Psoas muscle (tissue), 8 donors: ENCODE data around the gene SCPEP1. TPM values are rescaled to one million over a fixed set of nuclear protein-coding genes. Genes with fewer than 3 reads are reported as not detected.

Experiments
- ATAC-seq, 4 donors: fragments of 200-7000 bp; cut with Tn5 transposase; one replicate each; pipeline ENCODE4 v1.9.1; 2020; ENCODE audit warnings: moderate library complexity in 3 of 4, mild to moderate bottlenecking in 2 of 4
- DNase-seq, 2 donors: peaks; one replicate each; pipeline ENCODE4 v3.0.0-alpha.2; 2020
- H3K27ac ChIP-seq: fragments of 200-600 bp; one replicate; pipeline ENCODE4 v1.8.0; 2022
- H3K27me3 ChIP-seq, 3 donors: fragments of 200-600 bp in 1 of 3; one replicate each; pipeline versions ENCODE4 v1.6.1 to v1.8.0; 2013 to 2022; ENCODE audit warnings: low read length in 2 of 3, mild to moderate bottlenecking in 2 of 3, moderate library complexity in 1 of 3; ENCODE audit not compliant: insufficient read depth in 3 of 3
- H3K36me3 ChIP-seq, 2 donors: fragments of 200-600 bp in 1 of 2; one replicate each; pipeline versions ENCODE4 v1.6.1 to v1.8.0; 2013 to 2022; ENCODE audit warnings: low read depth in 1 of 2, mild to moderate bottlenecking in 1 of 2, moderate library complexity in 1 of 2; ENCODE audit not compliant: insufficient read depth in 1 of 2
- H3K4me1 ChIP-seq: fragments of 200-600 bp; one replicate; pipeline ENCODE4 v1.8.0; 2022
- H3K4me3 ChIP-seq: fragments of 200-600 bp; one replicate; pipeline ENCODE4 v1.8.0; 2022; ENCODE audit warnings: mild to moderate bottlenecking
- H3K9me3 ChIP-seq: fragments of 200-600 bp; one replicate; pipeline ENCODE4 v1.8.0; 2022
- CTCF ChIP-seq: fragments of 200-600 bp; IDR thresholded peaks from one replicate; pipeline ENCODE4 v1.8.0; 2022; ENCODE audit warnings: antibody characterized with exemption
- WGBS, 3 donors: extraction: QIAGEN DNeasy Blood & Tissue Kit; methylation state at CpG; one replicate each; pipeline versions ENCODE4 v1.1.6 to v1.1.7; 2013; 5-methylcytosine and 5-hydroxymethylcytosine counted together
- intact Hi-C, 2 donors: fragments of 100-400 bp; cut with DNase I; formaldehyde crosslinking; loops; one replicate each; pipeline versions ENCODE4 v1.11.0 to v1.14.2; 2022
- polyA plus RNA-seq, 3 donors: library from polyadenylated mRNA; stranded (reverse); fragments of 200-250 nt; gene quantifications; one replicate each; pipeline ENCODE4 v1.2.3, GENCODE V29; 2013
- total RNA-seq, 4 donors: library from RNA; stranded (reverse); fragmentation: NEBNext Ultra II Directional in 2 of 4; extraction: Animal tissue kit (Norgen Biotek cat#: 25700) in 2 of 4; gene quantifications; one replicate each; pipeline versions ENCODE4 v1.2.1 to v1.2.4, GENCODE V29; 2021 to 2023
- donor health status: healthy with polysubstance abuse.
- donor health status: DM: no; HTN: no; CAD: no; lungs with moderate emphysema.
- donor health status: Bipolar disorder and iron deficiency.
- donor health status: healthy.
- donor health status: DM: yes; HTN: yes; CAD: no.
- donor health status: DM: no; HTN: no; CAD: no.
- donor health status: DM: no; HTN: no; CAD: no.
- donor health status: DM: yes; HTN: yes; CAD: no.

SCPEP1 gene
- total and polyA plus RNA-seq, 7 donors = 5.8 to 33.1 (median 12.2) TPM

- no peak overlapping the region for H3K27ac ChIP-seq
- H3K4me3 ChIP-seq = no peak overlapping the region
- peak; percentile 67 for TF ChIP-seq CTCF
- peaks cover 3 to 17% of the 10 kb centered on the region in 2 donors for H3K36me3 ChIP-seq
- no peaks in the 10 kb centered on the region for H3K4me1 ChIP-seq
- intact Hi-C loops = loop anchor here (5.0 kb wide), 2 partner anchors 32 to 42 kb away; no protein-coding TSS in a partner anchor
- no peaks in the 10 kb centered on the region for H3K9me3 ChIP-seq
- H3K27me3 ChIP-seq = no peaks in the 10 kb centered on the region
- ATAC-seq = peak in 3 of 4 donors; percentile 67 to 88 (median 75)
- 31 to 39% (median 32%) methylated on average over 7 of the region's 7 CpGs for WGBS, 3 donors
- peak; percentile 19 to 61 for DNase-seq
Measured at GRCh38 chr17:57009737-57010445, 32.0 kb downstream of the SCPEP1 start.

- intact Hi-C loops = no loop called here
- no peak for ATAC-seq
- no peaks in the 10 kb centered on the region for H3K9me3 ChIP-seq
Measured at GRCh38 chr17:57010487-57010886, 32.6 kb downstream of the SCPEP1 start.

GRCh38 chr17:57011491-57012015 is 33.6 kb downstream of the SCPEP1 start:
- no peak for TF ChIP-seq CTCF
- no peak for ATAC-seq
- 54 to 63% (median 60%) methylated on average over 7 of the region's 7 CpGs for WGBS, 3 donors

More at GRCh38 chr17:57010487-57010886, 32.6 kb downstream of the SCPEP1 start:
- Histone ChIP-seq H3K4me1 (no peaks in the 10 kb centered on the region), H3K36me3 (peaks cover 3 to 16% of the 10 kb centered on the region in 2 donors), H3K4me3 (no peak overlapping the region), H3K27me3 (no peaks in the 10 kb centered on the region), H3K27ac (no peak overlapping the region)
- no peak for DNase-seq
- no peak for TF ChIP-seq CTCF
- WGBS, 3 donors = 67 to 71% (median 69%) methylated on average over 3 of the region's 3 CpGs

GRCh38 chr17:57016071-57016763 is 38.3 kb downstream of the SCPEP1 start:
- no peak for TF ChIP-seq CTCF

More at GRCh38 chr17:57011491-57012015, 33.6 kb downstream of the SCPEP1 start:
- Histone ChIP-seq H3K9me3 (no peaks in the 10 kb centered on the region), H3K36me3 (peaks cover 0 to 6% of the 10 kb centered on the region in 2 donors), H3K27me3 (no peaks in the 10 kb centered on the region), H3K4me3 (no peak overlapping the region), H3K4me1 (no peaks in the 10 kb centered on the region), H3K27ac (no peak overlapping the region)
- intact Hi-C loops = no loop called here
- no peak for DNase-seq

More at GRCh38 chr17:57016071-57016763, 38.3 kb downstream of the SCPEP1 start:
- ATAC-seq (no peak), DNase-seq (no peak)
- intact Hi-C loops = no loop called here
- Histone ChIP-seq H3K27me3 (no peaks in the 10 kb centered on the region), H3K4me1 (no peaks in the 10 kb centered on the region), H3K4me3 (no peak overlapping the region), H3K36me3 (no peaks in the 10 kb centered on the region), H3K9me3 (no peaks in the 10 kb centered on the region), H3K27ac (no peak overlapping the region)
- WGBS, 3 donors = 87 to 96% (median 93%) methylated on average over 6 of the region's 6 CpGs
